Measurements from ENCODE around the gene TRAFD1.
"Not testable (repeated sequence)": the region's sequence is repeated elsewhere in the genome, so short reads cannot be mapped to it uniquely, and the experiment has no call there.

The TRAFD1 gene

GRCh38 chr12:112158461-112159145 is 33.2 kb downstream of the TRAFD1 start:
- in situ Hi-C loops (cut with MboI; ENCODE audit: low sequenced_read_pairs), result not testable (repeated sequence)

- in situ Hi-C loops (cut with MboI; ENCODE audit: low sequenced_read_pairs), result no loop called here
Measured at GRCh38 chr12:112159146-112159541, 33.8 kb downstream of the TRAFD1 start.

GRCh38 chr12:112160611-112161010 is 35.3 kb downstream of the TRAFD1 start:
- in situ Hi-C loops (cut with MboI; ENCODE audit: low sequenced_read_pairs), result no loop called here

GRCh38 chr12:112161711-112162110 is 36.4 kb downstream of the TRAFD1 start:
- in situ Hi-C loops (cut with MboI; ENCODE audit: low sequenced_read_pairs), result no loop called here

GRCh38 chr12:112162241-112162790 is 37.0 kb downstream of the TRAFD1 start:
- in situ Hi-C loops (cut with MboI; ENCODE audit: low sequenced_read_pairs), result no loop called here

- in situ Hi-C loops (cut with MboI; ENCODE audit: low sequenced_read_pairs), result no loop called here
Measured at GRCh38 chr12:112163056-112163455, 37.7 kb downstream of the TRAFD1 start.

GRCh38 chr12:112163471-112163991 is 38.2 kb downstream of the TRAFD1 start:
- in situ Hi-C loops (cut with MboI; ENCODE audit: low sequenced_read_pairs), result no loop called here

GRCh38 chr12:112164011-112164660 is 38.8 kb downstream of the TRAFD1 start:
- in situ Hi-C loops (cut with MboI; ENCODE audit: low sequenced_read_pairs), result no loop called here

GRCh38 chr12:112165624-112166023 is 40.3 kb downstream of the TRAFD1 start:
- in situ Hi-C loops (cut with MboI; ENCODE audit: low sequenced_read_pairs), result no loop called here

- in situ Hi-C loops (cut with MboI; ENCODE audit: low sequenced_read_pairs), result no loop called here
Measured at GRCh38 chr12:112166051-112167015, 41.0 kb downstream of the TRAFD1 start.

- in situ Hi-C loops (cut with MboI; ENCODE audit: low sequenced_read_pairs), result no loop called here
Measured at GRCh38 chr12:112167031-112167461, 41.7 kb downstream of the TRAFD1 start.

- in situ Hi-C loops (cut with MboI; ENCODE audit: low sequenced_read_pairs), result no loop called here
Measured at GRCh38 chr12:112167718-112168525, 42.6 kb downstream of the TRAFD1 start.

GRCh38 chr12:112168561-112168971 is 43.2 kb downstream of the TRAFD1 start:
- in situ Hi-C loops (cut with MboI; ENCODE audit: low sequenced_read_pairs), result no loop called here

GRCh38 chr12:112169161-112169872 is 44.0 kb downstream of the TRAFD1 start:
- in situ Hi-C loops (cut with MboI; ENCODE audit: low sequenced_read_pairs), result no loop called here

- in situ Hi-C loops (cut with MboI; ENCODE audit: low sequenced_read_pairs), result no loop called here
Measured at GRCh38 chr12:112169966-112170365, 44.6 kb downstream of the TRAFD1 start.

GRCh38 chr12:112170376-112170775 is 45.0 kb downstream of the TRAFD1 start:
- in situ Hi-C loops (cut with MboI; ENCODE audit: low sequenced_read_pairs), result no loop called here

- in situ Hi-C loops (cut with MboI; ENCODE audit: low sequenced_read_pairs), result no loop called here
Measured at GRCh38 chr12:112170971-112171596, 45.7 kb downstream of the TRAFD1 start.

GRCh38 chr12:112172556-112173324 is 47.4 kb downstream of the TRAFD1 start:
- in situ Hi-C loops (cut with MboI; ENCODE audit: low sequenced_read_pairs), result no loop called here

All from hTERT RPE-1 (cell line).